ENCODE results near the gene MOCS1. TPM values are rescaled to one million over a fixed set of nuclear protein-coding genes. Genes with fewer than 3 reads are reported as not detected.

Gene MOCS1
- total RNA-seq, 1 donor from 2014 or later: 15.1 TPM

DNA sequence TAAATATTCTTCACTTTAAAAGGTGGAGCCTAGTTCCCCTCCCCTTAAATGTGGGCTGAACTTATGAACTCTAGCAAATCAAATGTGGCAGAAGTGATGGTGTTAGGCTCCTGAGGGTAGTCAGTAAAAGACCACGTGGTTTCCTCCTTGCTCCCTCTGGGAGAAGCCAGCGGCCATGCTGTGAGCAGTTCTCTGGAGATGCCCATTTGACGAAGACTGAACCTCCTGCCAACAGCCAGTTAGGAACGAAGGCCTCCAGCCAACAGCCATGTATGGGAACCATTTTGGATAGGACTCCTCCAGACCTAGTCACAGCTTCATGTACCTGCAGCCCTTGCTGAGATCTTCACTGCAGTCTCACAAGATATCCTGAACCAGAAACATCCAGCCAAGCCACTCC, 7.6 kb upstream of the MOCS1 start:
- no peak overlapping the region for H3K4me3 Mint-ChIP-seq (ENCODE audit: unreplicated experiment)
- TF ChIP-seq, protein P1, sequence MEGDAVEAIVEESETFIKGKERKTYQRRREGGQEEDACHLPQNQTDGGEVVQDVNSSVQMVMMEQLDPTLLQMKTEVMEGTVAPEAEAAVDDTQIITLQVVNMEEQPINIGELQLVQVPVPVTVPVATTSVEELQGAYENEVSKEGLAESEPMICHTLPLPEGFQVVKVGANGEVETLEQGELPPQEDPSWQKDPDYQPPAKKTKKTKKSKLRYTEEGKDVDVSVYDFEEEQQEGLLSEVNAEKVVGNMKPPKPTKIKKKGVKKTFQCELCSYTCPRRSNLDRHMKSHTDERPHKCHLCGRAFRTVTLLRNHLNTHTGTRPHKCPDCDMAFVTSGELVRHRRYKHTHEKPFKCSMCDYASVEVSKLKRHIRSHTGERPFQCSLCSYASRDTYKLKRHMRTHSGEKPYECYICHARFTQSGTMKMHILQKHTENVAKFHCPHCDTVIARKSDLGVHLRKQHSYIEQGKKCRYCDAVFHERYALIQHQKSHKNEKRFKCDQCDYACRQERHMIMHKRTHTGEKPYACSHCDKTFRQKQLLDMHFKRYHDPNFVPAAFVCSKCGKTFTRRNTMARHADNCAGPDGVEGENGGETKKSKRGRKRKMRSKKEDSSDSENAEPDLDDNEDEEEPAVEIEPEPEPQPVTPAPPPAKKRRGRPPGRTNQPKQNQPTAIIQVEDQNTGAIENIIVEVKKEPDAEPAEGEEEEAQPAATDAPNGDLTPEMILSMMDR (IDR thresholded peaks at IDR 0.05): no peak
- H3K27ac Mint-ChIP-seq (ENCODE audit: unreplicated experiment): no peak overlapping the region
- no peaks in the 10 kb centered on the region for H3K36me3 Mint-ChIP-seq (ENCODE audit: unreplicated experiment)
- H3K27me3 Mint-ChIP-seq (ENCODE audit: unreplicated experiment): no peaks in the 10 kb centered on the region
- DNase-seq (ENCODE audit: extremely low spot score, unreplicated experiment): no peak
- H3K9me3 Mint-ChIP-seq (ENCODE audit: unreplicated experiment): no peaks in the 10 kb centered on the region
- H3K4me1 Mint-ChIP-seq (ENCODE audit: unreplicated experiment): peaks cover 11% of the 10 kb centered on the region

DNA sequence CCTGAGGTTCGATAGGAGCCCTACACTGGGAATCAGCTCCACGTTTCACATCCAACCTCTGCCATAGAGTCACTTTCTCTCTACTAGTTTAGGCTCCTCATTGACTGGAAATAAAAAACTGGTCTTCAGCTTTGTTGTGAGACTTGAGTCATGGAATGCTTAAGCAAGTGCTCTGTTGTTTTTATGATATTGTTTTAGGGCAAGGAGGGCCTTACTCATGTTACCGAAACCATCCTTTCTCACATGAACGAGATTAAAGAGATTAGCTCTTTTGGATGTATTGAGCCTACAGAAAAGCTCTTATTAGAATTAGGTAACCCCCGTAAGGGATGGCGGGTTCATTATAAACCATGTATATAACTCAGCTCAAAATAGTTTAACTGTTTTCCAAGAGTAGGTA, 6.9 kb upstream of the MOCS1 start:
- DNase-seq (ENCODE audit: extremely low spot score, unreplicated experiment): no peak
- Mint-ChIP-seq H3K27ac (ENCODE audit: unreplicated experiment) (no peak overlapping the region), H3K4me1 (ENCODE audit: unreplicated experiment) (peaks cover 11% of the 10 kb centered on the region), H3K36me3 (ENCODE audit: unreplicated experiment) (no peaks in the 10 kb centered on the region), H3K27me3 (ENCODE audit: unreplicated experiment) (no peaks in the 10 kb centered on the region), H3K4me3 (ENCODE audit: unreplicated experiment) (no peak overlapping the region), H3K9me3 (ENCODE audit: unreplicated experiment) (no peaks in the 10 kb centered on the region)
- TF ChIP-seq, protein P1 (IDR thresholded peaks at IDR 0.05): no peak

DNA sequence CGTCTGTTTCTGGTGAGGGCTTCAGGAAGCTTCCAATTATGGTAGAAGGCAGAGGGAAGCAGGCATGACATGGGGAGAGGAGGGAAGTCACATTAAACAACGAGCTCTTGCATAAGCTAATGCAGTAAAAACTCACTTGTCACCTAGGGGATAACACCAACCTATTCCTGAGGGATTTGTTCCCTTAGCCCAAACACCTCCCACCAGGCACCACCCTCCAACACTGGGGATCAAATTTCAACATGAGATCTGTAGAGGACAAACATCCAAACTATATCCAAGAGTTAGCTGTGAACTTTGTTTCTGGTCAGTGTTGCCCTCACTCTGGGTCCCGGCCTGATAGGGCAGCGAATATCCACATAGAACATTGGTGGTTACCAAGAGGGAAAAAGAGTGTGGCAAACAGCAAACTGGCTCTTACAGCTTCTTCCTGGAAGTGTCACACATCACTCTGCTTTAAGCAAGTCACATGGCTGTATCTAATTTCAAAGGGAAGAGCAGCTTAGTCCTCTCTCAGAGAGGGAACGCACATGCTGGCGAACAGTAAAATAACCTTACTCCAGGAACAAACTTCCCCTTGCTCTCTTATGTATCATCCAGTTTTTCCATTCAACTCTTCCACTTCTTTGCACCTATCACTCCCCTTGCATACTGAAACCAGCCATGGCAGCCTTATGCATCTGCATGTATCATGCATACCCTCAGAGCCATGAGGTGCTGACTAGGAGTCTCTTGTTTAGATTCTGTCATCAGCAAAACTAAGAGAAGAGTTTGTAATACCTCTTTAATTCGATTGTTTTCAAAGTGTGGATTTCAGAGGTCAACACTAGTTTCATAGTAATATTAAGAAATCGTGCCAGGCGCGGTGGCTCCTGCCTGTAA, 4.8 kb upstream of the MOCS1 start:
- DNase-seq (ENCODE audit: extremely low spot score, unreplicated experiment): no peak
- Mint-ChIP-seq H3K36me3 (ENCODE audit: unreplicated experiment) (no peaks in the 10 kb centered on the region), H3K27ac (ENCODE audit: unreplicated experiment) (no peak overlapping the region), H3K4me3 (ENCODE audit: unreplicated experiment) (no peak overlapping the region), H3K9me3 (ENCODE audit: unreplicated experiment) (no peaks in the 10 kb centered on the region), H3K4me1 (ENCODE audit: unreplicated experiment) (peaks cover 20% of the 10 kb centered on the region), H3K27me3 (ENCODE audit: unreplicated experiment) (no peaks in the 10 kb centered on the region)
- TF ChIP-seq, protein P1 (IDR thresholded peaks at IDR 0.05): no peak

DNA sequence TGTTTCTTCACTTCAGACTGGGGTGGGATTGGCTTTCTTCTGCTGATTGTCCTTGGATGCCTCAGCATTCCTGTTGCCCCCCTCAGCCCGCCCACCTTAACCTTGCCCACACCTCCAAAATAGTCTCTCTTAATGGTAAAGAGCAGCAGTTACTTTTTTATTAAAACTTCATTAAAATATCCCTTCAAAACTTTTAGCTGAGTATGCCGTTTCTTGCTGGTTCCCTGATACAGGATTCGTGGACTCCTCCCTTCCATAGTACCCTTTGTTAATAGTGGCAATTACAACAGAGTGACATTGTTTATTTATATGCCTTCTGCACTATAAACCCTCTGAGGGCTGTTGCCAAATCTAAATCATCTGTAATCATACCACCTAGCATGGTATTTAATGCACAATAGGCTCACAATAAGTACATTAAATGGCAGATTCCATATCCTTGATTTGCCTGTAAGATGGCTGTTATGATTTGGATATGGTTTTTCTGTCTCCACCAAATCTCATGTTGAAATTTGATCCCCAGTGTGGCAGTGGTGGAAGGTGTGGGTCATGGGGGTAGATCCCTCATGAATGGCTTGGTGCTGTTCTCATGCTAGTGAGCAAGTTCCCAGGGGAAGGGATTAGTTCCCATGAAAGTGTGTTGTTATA, 3.5 kb upstream of the MOCS1 start:
- no peaks in the 10 kb centered on the region for H3K36me3 Mint-ChIP-seq (ENCODE audit: unreplicated experiment)

More for the DNA sequence above, 3.5 kb upstream of the MOCS1 start:
- DNase-seq (ENCODE audit: extremely low spot score, unreplicated experiment): no peak
- Mint-ChIP-seq H3K27me3 (ENCODE audit: unreplicated experiment) (no peaks in the 10 kb centered on the region), H3K27ac (ENCODE audit: unreplicated experiment) (no peak overlapping the region), H3K4me3 (ENCODE audit: unreplicated experiment) (no peak overlapping the region), H3K9me3 (ENCODE audit: unreplicated experiment) (no peaks in the 10 kb centered on the region), H3K4me1 (ENCODE audit: unreplicated experiment) (peaks cover 30% of the 10 kb centered on the region)
- TF ChIP-seq, protein P1 (IDR thresholded peaks at IDR 0.05): no peak
